ENCODE data around the gene GPBP1L1.
"Not testable (repeated sequence)": the region's sequence is repeated elsewhere in the genome, so short reads cannot be mapped to it uniquely, and the experiment has no call there.

GPBP1L1 gene

GRCh38 chr1:45686288-45687013, at the start of gene GPBP1L1:
GPBP1L1 (minus strand) TSS chr1:45686533; CDS start chr1:45659087, 27,446 bp downstream.
- peak; percentile 99 for DNase-seq

DNA sequence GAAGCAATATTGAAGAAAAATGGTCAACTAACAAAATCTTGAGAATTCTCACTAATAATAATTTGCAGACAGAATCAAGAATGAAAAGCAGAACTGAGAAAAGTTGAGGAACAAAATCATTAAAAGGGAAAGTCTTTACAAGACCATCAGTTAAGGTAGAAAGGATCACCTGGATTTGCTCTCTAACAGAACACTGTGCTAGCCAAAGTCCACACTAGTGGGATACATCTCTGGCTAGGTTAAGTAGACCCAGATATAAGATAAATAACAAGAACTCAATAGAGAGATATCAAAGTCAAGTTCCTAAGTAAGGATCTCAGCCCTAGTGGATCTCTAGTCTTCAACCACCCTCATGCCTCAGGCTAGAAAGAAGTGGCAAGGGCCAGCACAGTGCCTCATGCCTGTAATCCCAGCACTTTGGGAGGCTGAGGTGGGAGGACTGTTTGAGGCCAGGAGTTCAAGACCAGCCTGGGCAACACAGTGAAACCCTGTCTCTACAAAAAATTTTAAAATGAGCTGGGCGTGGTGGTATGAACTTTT, 44.5 kb upstream of the GPBP1L1 start:
- DNase-seq, result no peak

- DNase-seq, result no peak
Observed at GRCh38 chr1:45730075-45730779, 43.9 kb upstream of the GPBP1L1 start.

GRCh38 chr1:45726007-45726406, 39.7 kb upstream of the GPBP1L1 start:
- not testable (repeated sequence) for DNase-seq

GRCh38 chr1:45723248-45723930, 37.1 kb upstream of the GPBP1L1 start:
- no peak for DNase-seq

DNA sequence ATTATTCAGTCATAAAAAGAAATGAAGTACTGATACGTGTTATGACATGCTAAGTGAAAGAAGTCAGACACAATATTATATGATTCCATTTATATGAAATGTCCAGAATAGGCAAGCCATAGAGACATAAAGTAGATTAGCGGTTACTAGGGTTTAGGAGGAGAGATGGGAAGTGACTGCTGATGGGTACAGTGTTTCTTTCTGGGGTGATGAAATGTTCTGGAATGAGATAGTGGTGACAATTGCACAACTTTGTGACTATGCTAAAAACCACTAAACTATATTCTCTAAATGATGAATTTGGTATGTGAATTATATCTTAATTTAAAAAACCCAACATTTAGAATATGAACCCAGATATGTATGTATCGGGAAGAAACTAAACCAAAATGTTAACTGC, 36.5 kb upstream of the GPBP1L1 start:
- no peak for DNase-seq

DNA sequence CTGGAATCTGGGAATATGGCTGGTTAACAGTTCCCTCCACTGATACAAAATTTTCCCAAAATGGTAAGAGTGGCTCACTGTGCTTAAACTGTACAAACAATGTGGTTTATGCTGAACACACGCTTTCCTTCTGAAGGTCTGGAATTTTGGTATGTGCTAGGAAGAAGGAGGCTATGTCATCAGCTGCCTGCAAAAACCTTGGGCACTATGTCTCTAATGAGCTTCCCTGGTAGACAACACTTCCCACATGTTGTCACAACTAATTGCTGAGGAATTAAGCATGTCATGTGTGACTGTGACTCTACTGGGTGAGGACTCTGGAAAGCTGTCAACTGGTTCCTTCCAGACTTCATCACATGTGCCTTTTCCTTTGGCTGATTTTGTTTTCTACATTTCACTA, 34.9 kb upstream of the GPBP1L1 start:
- no peak for DNase-seq

- no peak for DNase-seq
Observed at GRCh38 chr1:45718289-45718688, 32.0 kb upstream of the GPBP1L1 start.

DNA sequence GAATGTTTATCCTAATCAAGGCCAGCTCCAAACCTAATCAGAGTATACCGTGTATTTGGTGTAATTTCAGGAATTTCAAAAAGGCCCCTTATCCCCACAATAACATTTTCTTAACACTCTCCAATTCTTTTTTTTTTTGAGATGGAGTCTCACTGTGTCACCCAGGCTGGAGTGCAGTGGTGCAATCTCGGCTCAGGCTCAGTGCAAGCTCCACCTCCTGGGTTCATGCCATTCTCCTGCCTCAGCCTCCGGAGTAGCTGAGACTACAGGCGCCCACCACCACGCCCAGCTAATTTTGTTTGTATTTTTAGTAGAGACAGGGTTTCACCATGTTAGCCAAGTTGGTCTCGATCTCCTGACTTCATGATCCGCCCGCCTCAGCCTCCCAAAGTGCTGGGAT, 31.1 kb upstream of the GPBP1L1 start:
- not testable (repeated sequence) for DNase-seq

DNA sequence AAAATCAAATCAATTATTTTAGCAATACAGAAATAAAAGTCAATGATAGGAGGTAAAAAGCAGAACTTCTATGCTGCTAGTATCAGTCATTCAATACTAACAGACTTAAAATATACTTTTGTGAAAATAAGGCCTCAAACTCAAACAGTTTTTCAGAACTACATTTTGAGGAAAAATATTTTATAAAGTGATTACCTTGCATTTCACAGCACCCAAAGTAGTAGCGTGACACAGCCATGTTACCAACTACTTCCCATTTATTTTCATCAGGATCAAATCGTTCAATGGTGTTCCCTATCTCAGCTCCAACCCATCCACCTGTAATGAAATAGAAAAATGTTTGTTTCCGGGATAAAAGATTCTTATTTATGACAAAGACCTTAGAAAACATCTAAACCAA, 30.4 kb upstream of the GPBP1L1 start:
- no peak for DNase-seq

DNA sequence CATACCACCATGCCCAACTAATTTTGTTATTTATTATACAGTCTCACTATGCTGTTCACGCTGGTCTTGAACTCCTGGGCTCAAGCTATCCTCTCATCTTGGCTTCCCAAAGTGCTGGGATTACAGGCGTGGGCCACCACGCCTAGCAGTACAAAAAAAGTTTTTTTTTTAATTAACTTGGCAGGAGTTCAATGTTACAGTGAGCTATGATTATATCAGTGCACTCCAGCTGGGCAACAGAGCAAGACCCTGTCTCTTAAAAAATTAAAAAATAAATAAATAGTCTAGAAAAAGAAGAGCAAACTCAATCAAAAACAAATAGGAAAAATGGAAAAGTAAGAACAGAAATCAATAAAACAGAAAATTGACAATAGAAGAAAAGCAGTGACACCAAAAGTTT, 27.4 kb upstream of the GPBP1L1 start:
- no peak for DNase-seq

- DNase-seq, result no peak
Observed at GRCh38 chr1:45704637-45705036, 18.3 kb upstream of the GPBP1L1 start.

- no peak for DNase-seq
Observed at GRCh38 chr1:45694823-45695222, 8.5 kb upstream of the GPBP1L1 start.

DNA sequence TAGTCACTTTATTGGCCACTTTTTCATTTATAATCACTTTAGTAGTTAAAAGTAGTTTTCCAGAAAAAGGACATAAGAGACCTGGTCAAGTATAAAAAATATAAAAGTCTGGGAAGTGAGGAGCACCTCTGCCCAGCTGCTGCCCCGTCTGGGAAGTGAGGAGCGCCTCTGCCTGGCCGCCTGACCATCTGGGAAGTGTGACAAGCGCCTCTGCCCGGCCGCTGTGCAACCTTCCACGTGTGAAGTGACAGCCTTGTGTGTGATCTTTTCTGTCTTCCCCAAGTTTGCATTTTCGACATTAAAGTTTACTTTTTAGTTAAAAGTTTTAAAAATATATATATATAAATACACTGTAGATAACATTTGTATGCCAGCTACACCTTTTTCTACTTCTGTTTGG, 7.5 kb upstream of the GPBP1L1 start:
- not testable (repeated sequence) for DNase-seq

- DNase-seq, result peak; percentile 89
Observed at GRCh38 chr1:45687754-45688740, 1.7 kb upstream of the GPBP1L1 start, which contains the start of gene TMEM69. TMEM69 (plus strand) TSS chr1:45688181; CDS start chr1:45691069, 2,888 bp downstream.

DNA sequence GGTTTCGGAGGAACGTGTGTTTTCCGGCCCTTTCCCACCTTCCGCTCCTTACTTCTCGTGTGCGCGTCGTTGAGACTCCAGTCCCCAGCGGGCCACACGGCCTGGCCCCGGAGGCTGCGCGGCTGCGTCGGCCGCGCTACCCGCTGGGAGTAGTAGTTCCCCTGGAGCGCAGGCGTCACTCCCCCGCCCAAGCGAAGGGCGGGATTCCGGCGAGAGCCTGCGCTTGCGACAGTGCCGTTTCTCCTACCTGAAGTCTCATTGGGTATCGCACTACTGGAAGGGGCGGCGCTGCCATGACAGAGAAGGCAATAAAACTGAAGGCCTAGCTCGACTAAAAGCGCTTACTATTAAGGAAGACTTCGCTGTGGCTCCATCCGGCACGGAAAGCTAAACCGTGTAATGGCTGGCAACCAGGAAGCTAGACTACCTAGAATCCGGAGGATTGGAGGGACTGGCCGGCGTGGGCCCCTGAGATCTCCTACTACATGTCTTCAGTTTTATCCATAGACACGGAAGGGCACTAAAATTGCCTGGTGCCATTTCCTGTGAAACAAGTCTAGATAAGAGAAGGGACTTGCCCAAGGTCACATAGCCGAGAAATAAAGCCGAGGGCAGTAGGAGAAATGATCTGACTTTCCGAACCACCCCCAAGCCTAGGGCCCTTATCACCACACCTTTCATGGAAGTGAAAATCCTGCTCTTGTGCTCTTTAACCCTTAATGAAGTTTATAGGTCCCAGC, 851 bp upstream of the GPBP1L1 start:
- peak; percentile 100 for DNase-seq

GRCh38 chr1:45686015-45686287, 382 bp downstream of the GPBP1L1 start:
- DNase-seq, result peak; percentile 73

- DNase-seq, result no peak
Observed at GRCh38 chr1:45685308-45686014, 872 bp downstream of the GPBP1L1 start.

GRCh38 chr1:45684402-45684801, 1.9 kb downstream of the GPBP1L1 start:
- no peak for DNase-seq

DNA sequence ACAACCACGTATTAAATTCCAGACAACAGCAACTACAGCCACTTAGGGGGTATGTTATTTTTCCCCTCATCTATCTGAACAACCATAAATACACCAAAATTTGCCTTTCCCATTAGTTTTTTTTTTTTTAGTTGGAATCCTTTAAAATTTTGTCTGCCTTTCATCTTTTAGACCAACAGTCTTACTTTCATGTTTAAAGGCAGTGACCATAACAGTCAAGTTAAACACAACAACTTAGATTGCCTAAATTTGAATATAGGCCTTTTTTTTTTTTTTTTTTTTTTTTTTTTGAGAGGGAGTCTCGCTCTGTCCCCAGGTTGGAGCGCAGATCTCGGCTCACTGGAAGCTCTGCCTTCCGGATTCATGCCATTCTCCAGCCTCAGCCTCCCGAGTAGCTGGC, 3.4 kb downstream of the GPBP1L1 start:
- no peak for DNase-seq

GRCh38 chr1:45679123-45679522, 7.2 kb downstream of the GPBP1L1 start:
- DNase-seq, result no peak
